Activated naive CD8-positive, alpha-beta T cell treated with anti-CD3 and anti-CD28 coated beads, Interleukin-2, amount 10 ng/mL, durations not matched to agents 7 days and 5 days (primary cell): ENCODE data around the gene ZBP1. TPM values are rescaled to one million over a fixed set of nuclear protein-coding genes. Genes with fewer than 3 reads are reported as not detected.

ENCODE experiments used
- ATAC-seq: fragments of 150-1000 bp; cut with Tn5 transposase; one replicate; pipeline ENCODE4 v1.10.0; 2021; ENCODE audit warnings: low read depth, moderate library complexity
- POLR2A ChIA-PET: fragments of 350-600 bp; sonication (Branson Sonifier 250); formaldehyde crosslinking; loops from one replicate; lab custom pipeline; 2021; ENCODE audit warnings: antibody characterized with exemption; lab: Charles Lee
- DNase-seq: peaks from one replicate; pipeline ENCODE4 v3.0.0; 2021
- H3K27ac Mint-ChIP-seq: one replicate; pipeline ENCODE4 v1.8.0; 2022; ENCODE audit warnings: mild to moderate bottlenecking, mixed read lengths
- H3K27me3 Mint-ChIP-seq: one replicate; pipeline ENCODE4 v1.8.0; 2022; ENCODE audit warnings: mild to moderate bottlenecking, moderate library complexity, mixed read lengths
- H3K36me3 Mint-ChIP-seq: one replicate; pipeline ENCODE4 v1.8.0; 2021; ENCODE audit warnings: mild to moderate bottlenecking, mixed read lengths
- H3K4me1 Mint-ChIP-seq: one replicate; pipeline ENCODE4 v1.8.0; 2021; ENCODE audit warnings: mixed read lengths
- H3K4me3 Mint-ChIP-seq: one replicate; pipeline ENCODE4 v1.8.0; 2022; ENCODE audit warnings: mild to moderate bottlenecking, moderate library complexity, mixed read lengths
- H3K9me3 Mint-ChIP-seq: one replicate; pipeline ENCODE4 v1.8.0; 2021; ENCODE audit warnings: mixed read lengths
- total RNA-seq, 2 experiments: library from RNA; stranded (reverse); gene quantifications; one replicate each; pipeline ENCODE4 v1.2.3, GENCODE V29; 2021

Gene ZBP1
- total RNA-seq, 2 experiments from 2014 or later = 27.5 to 28.5 TPM

GRCh38 chr20:57585466-57586213 lies 34.6 kb downstream of the ZBP1 start:
- ATAC-seq (no peak), DNase-seq (no peak)
- Mint-ChIP-seq H3K9me3 (peaks cover 2% of the 10 kb centered on the region), H3K36me3 (no peaks in the 10 kb centered on the region), H3K4me3 (no peak overlapping the region), H3K27ac (no peak overlapping the region), H3K27me3 (peaks cover 19% of the 10 kb centered on the region), H3K4me1 (no peaks in the 10 kb centered on the region)
- POLR2A ChIA-PET = no interaction called here

- POLR2A ChIA-PET = no interaction called here
- Mint-ChIP-seq H3K4me1 (no peaks in the 10 kb centered on the region), H3K27ac (no peak overlapping the region), H3K4me3 (no peak overlapping the region), H3K27me3 (peaks cover 26% of the 10 kb centered on the region), H3K9me3 (peaks cover 2% of the 10 kb centered on the region), H3K36me3 (no peaks in the 10 kb centered on the region)
- no peak for DNase-seq
- ATAC-seq = no peak
Measured at GRCh38 chr20:57584768-57585461, 35.3 kb downstream of the ZBP1 start.

- H3K36me3 Mint-ChIP-seq = no peaks in the 10 kb centered on the region
- no peak for DNase-seq
- H3K4me1 Mint-ChIP-seq = no peaks in the 10 kb centered on the region
- ATAC-seq = no peak
- H3K4me3 Mint-ChIP-seq = no peak overlapping the region
- H3K9me3 Mint-ChIP-seq = peaks cover 2% of the 10 kb centered on the region
- H3K27me3 Mint-ChIP-seq = peaks cover 31% of the 10 kb centered on the region
- no peak overlapping the region for H3K27ac Mint-ChIP-seq
- POLR2A ChIA-PET = no interaction called here
Measured at GRCh38 chr20:57583289-57584257, 36.7 kb downstream of the ZBP1 start.

- H3K9me3 Mint-ChIP-seq = no peaks in the 10 kb centered on the region
- H3K27ac Mint-ChIP-seq = no peak overlapping the region
- no peak overlapping the region for H3K4me3 Mint-ChIP-seq
- DNase-seq (no peak), ATAC-seq (no peak)
- POLR2A ChIA-PET = no interaction called here
- peaks cover 31% of the 10 kb centered on the region for H3K27me3 Mint-ChIP-seq
- H3K4me1 Mint-ChIP-seq = no peaks in the 10 kb centered on the region
- H3K36me3 Mint-ChIP-seq = no peaks in the 10 kb centered on the region
Measured at GRCh38 chr20:57582432-57583288, 37.6 kb downstream of the ZBP1 start.

- Mint-ChIP-seq H3K27ac (no peak overlapping the region), H3K9me3 (no peaks in the 10 kb centered on the region), H3K27me3 (peaks cover 31% of the 10 kb centered on the region), H3K4me1 (no peaks in the 10 kb centered on the region), H3K36me3 (no peaks in the 10 kb centered on the region), H3K4me3 (no peak overlapping the region)
- DNase-seq = no peak
- POLR2A ChIA-PET = no interaction called here
- ATAC-seq = no peak
Measured at GRCh38 chr20:57582029-57582378, 38.2 kb downstream of the ZBP1 start.

- Mint-ChIP-seq H3K27me3 (peaks cover 31% of the 10 kb centered on the region), H3K9me3 (no peaks in the 10 kb centered on the region), H3K4me1 (no peaks in the 10 kb centered on the region), H3K36me3 (no peaks in the 10 kb centered on the region), H3K27ac (no peak overlapping the region), H3K4me3 (no peak overlapping the region)
- DNase-seq = no peak
- POLR2A ChIA-PET = no interaction called here
- ATAC-seq = no peak
Measured at GRCh38 chr20:57581202-57582028, 38.8 kb downstream of the ZBP1 start.

GRCh38 chr20:57580478-57581201 lies 39.6 kb downstream of the ZBP1 start:
- H3K4me3 Mint-ChIP-seq = no peak overlapping the region
- ATAC-seq (no peak), DNase-seq (no peak)
- POLR2A ChIA-PET = no interaction called here
- H3K27me3 Mint-ChIP-seq = peaks cover 31% of the 10 kb centered on the region
- H3K36me3 Mint-ChIP-seq = no peaks in the 10 kb centered on the region
- H3K4me1 Mint-ChIP-seq = no peaks in the 10 kb centered on the region
- H3K27ac Mint-ChIP-seq = no peak overlapping the region
- H3K9me3 Mint-ChIP-seq = no peaks in the 10 kb centered on the region

GRCh38 chr20:57579898-57580447 lies 40.3 kb downstream of the ZBP1 start:
- H3K27ac Mint-ChIP-seq = no peak overlapping the region
- DNase-seq = no peak
- no peaks in the 10 kb centered on the region for H3K9me3 Mint-ChIP-seq
- POLR2A ChIA-PET = no interaction called here
- no peaks in the 10 kb centered on the region for H3K4me1 Mint-ChIP-seq
- H3K36me3 Mint-ChIP-seq = no peaks in the 10 kb centered on the region
- no peak overlapping the region for H3K4me3 Mint-ChIP-seq
- H3K27me3 Mint-ChIP-seq = peaks cover 31% of the 10 kb centered on the region
- no peak for ATAC-seq

GRCh38 chr20:57579331-57579897 lies 40.8 kb downstream of the ZBP1 start:
- Mint-ChIP-seq H3K4me1 (no peaks in the 10 kb centered on the region), H3K4me3 (no peak overlapping the region), H3K27ac (no peak overlapping the region), H3K36me3 (no peaks in the 10 kb centered on the region), H3K9me3 (no peaks in the 10 kb centered on the region), H3K27me3 (peaks cover 28% of the 10 kb centered on the region)
- ATAC-seq (no peak), DNase-seq (no peak)
- POLR2A ChIA-PET = no interaction called here

- no peak overlapping the region for H3K4me3 Mint-ChIP-seq
- no peaks in the 10 kb centered on the region for H3K9me3 Mint-ChIP-seq
- no peaks in the 10 kb centered on the region for H3K4me1 Mint-ChIP-seq
- H3K27ac Mint-ChIP-seq = no peak overlapping the region
- POLR2A ChIA-PET = no interaction called here
- no peaks in the 10 kb centered on the region for H3K36me3 Mint-ChIP-seq
- ATAC-seq = no peak
- DNase-seq = no peak
- peaks cover 35% of the 10 kb centered on the region for H3K27me3 Mint-ChIP-seq
Measured at GRCh38 chr20:57578476-57579165, 41.6 kb downstream of the ZBP1 start.
